HCT116 (cell line): ENCODE data around the gene OXTR.

Experiments used
- CBX3 ChIP-seq: IDR thresholded peaks from 2 replicates; pipeline ENCODE4 v1.6.1; 2012; ENCODE audit warnings: low read depth
- CEBPB ChIP-seq: IDR thresholded peaks from 2 replicates; pipeline ENCODE4 v1.6.1; 2012; ENCODE audit warnings: low read depth
- ELF1 ChIP-seq: IDR thresholded peaks from 2 replicates; pipeline ENCODE4 v1.6.1; 2012; ENCODE audit warnings: low read depth, borderline replicate concordance
- EZH2 ChIP-seq: fragments of 200-600 bp; sonication (generic); IDR thresholded peaks from 2 replicates; pipeline ENCODE4 v1.6.1; 2017; ENCODE audit warnings: antibody characterized with exemption, mixed run types
- POLR2A ChIP-seq: IDR thresholded peaks from 2 replicates; pipeline ENCODE4 v1.7.0; 2011; ENCODE audit warnings: borderline replicate concordance; ENCODE audit not compliant: insufficient read depth, insufficient read length; ENCODE audit errors: extremely low read depth
- REST ChIP-seq: IDR thresholded peaks from 2 replicates; pipeline ENCODE4 v1.6.1; 2012; ENCODE audit warnings: low read depth
- ZBTB33 ChIP-seq: IDR thresholded peaks from 2 replicates; pipeline ENCODE4 v1.6.1; 2011; ENCODE audit warnings: mild to moderate bottlenecking, low read length, moderate library complexity; ENCODE audit not compliant: insufficient replicate concordance; ENCODE audit errors: extremely low read depth
- TF ChIP-seq, protein P1 (sequence below), 3 experiments: fragments of 200-600 bp in 1 of 3; sonication (generic) in 1 of 3; IDR thresholded peaks in 2 of 3; conservative IDR thresholded peaks in 1 of 3; 2 replicates each; pipeline ENCODE4 v1.5.1; 2012 to 2017; ENCODE audit warnings: low read depth in 2 of 3, low read length in 2 of 3, antibody characterized with exemption in 1 of 3, borderline replicate concordance in 1 of 3, control low read depth in 1 of 3, mild to moderate bottlenecking in 1 of 3, mixed read lengths in 1 of 3, mixed run types in 1 of 3, moderate library complexity in 1 of 3; ENCODE audit not compliant: insufficient read depth in 1 of 3
- TF ChIP-seq, protein P2 (sequence below): IDR thresholded peaks from 2 replicates; pipeline ENCODE4 v1.6.1; 2012

GRCh38 chr3:8702560-8702959, 66.9 kb downstream of the OXTR start:
- TF ChIP-seq POLR2A (no peak), ELF1 (no peak), CEBPB (no peak), EZH2 (no peak), CBX3 (no peak), REST (no peak), ZBTB33 (no peak)
- TF ChIP-seq, protein P1, sequence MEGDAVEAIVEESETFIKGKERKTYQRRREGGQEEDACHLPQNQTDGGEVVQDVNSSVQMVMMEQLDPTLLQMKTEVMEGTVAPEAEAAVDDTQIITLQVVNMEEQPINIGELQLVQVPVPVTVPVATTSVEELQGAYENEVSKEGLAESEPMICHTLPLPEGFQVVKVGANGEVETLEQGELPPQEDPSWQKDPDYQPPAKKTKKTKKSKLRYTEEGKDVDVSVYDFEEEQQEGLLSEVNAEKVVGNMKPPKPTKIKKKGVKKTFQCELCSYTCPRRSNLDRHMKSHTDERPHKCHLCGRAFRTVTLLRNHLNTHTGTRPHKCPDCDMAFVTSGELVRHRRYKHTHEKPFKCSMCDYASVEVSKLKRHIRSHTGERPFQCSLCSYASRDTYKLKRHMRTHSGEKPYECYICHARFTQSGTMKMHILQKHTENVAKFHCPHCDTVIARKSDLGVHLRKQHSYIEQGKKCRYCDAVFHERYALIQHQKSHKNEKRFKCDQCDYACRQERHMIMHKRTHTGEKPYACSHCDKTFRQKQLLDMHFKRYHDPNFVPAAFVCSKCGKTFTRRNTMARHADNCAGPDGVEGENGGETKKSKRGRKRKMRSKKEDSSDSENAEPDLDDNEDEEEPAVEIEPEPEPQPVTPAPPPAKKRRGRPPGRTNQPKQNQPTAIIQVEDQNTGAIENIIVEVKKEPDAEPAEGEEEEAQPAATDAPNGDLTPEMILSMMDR (IDR thresholded peaks at IDR 0.05 in 2 of 3, conservative IDR thresholded peaks at IDR 0.05 in 1 of 3; ENCODE audit: borderline replicate concordance in 1 of 3, insufficient read depth in 1 of 3, low read depth in 2 of 3, low read length in 2 of 3): peak in 2 of 3 experiments; percentile 54 to 69; a peak in 4 of 6 replicates
- TF ChIP-seq, protein P2, sequence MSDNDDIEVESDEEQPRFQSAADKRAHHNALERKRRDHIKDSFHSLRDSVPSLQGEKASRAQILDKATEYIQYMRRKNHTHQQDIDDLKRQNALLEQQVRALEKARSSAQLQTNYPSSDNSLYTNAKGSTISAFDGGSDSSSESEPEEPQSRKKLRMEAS: no peak
